Skin epidermis (tissue), 12 donors: ENCODE measurements around the gene CLDN24.

Source experiments
- H3K27ac ChIP-seq, 21 experiments: fragments of 200-600 bp; sonication (generic) in 11 of 21; one replicate each; pipeline ENCODE4 v1.5.0; 2020; ENCODE audit warnings: mild to moderate bottlenecking in 3 of 21, inconsistent platforms in 2 of 21, moderate library complexity in 2 of 21
- H3K4me3 ChIP-seq, 7 experiments: fragments of 200-600 bp; sonication (generic) in 2 of 7; one replicate each; pipeline ENCODE4 v1.5.0; 2020; ENCODE audit warnings: inconsistent platforms in 2 of 7, mild to moderate bottlenecking in 2 of 7, moderate library complexity in 1 of 7

CLDN24 gene

DNA sequence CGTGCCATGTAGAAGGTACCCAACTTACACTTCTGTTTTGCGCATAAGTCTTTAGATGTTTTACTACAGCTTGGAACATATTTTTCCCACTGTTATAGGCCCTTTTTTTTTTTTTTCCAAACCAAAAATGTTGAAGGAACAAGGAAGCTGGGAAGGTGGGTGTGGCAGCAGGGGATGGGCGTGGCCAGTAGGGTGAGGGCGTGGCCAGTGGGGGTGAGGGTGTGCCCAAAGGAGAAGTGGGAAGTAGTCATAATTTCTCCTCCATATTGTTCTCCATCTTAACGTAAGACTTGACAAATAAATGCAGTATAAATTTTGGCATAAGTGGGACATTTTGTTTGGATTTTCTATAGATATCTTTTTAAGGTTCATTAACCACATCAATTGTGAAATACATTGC, 32.5 kb downstream of the CLDN24 start:
- Histone ChIP-seq H3K27ac (no peak overlapping the region), H3K4me3 (no peak overlapping the region)

GRCh38 chr4:183288955-183289354, 33.3 kb downstream of the CLDN24 start:
- H3K4me3 ChIP-seq, result no peak overlapping the region
- no peak overlapping the region for H3K27ac ChIP-seq

DNA sequence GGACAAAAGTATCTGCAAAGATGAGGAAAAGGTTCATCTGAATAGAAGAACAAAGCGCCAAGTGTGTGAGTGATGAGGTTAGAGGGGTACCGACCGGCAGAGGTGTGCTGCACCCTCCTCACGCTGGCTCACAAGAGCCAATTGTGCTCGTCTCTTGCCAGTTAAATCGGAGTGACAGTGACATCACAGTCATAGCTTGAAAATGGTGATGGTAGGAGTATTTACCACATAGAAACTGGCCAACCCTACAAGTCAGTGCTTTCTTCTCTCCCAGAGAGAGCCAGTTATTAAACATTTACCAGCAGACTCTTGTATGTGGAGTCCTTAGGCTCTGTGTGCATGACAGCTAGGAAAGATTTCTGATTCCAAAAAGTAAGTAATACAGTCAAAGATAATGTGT, 34.5 kb downstream of the CLDN24 start:
- Histone ChIP-seq H3K4me3 (no peak overlapping the region), H3K27ac (no peak overlapping the region)

DNA sequence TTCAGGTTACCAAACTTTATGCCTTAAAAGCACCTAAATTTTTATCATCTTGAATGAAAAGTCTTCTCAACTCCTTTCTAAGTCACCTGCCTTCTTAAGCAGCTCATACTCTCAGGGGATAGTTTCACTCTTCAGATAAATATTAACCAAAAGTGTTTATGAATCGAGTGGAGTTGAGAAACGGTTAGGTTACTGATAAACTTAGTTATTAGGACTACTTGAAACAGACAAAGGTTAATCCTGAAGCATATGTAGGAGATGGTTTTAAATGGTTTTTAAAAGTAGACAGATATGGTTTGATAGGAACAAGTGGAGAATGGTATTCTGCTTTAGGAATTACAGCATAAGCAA, 34.9 kb downstream of the CLDN24 start:
- Histone ChIP-seq H3K27ac (no peak overlapping the region), H3K4me3 (no peak overlapping the region)

GRCh38 chr4:183286590-183287308, 35.5 kb downstream of the CLDN24 start:
- no peak overlapping the region for H3K27ac ChIP-seq
- H3K4me3 ChIP-seq, result no peak overlapping the region

- Histone ChIP-seq H3K4me3 (no peak overlapping the region), H3K27ac (no peak overlapping the region)
These were observed 36.3 kb downstream of the CLDN24 start for GRCh38 chr4:183285886-183286285.

DNA sequence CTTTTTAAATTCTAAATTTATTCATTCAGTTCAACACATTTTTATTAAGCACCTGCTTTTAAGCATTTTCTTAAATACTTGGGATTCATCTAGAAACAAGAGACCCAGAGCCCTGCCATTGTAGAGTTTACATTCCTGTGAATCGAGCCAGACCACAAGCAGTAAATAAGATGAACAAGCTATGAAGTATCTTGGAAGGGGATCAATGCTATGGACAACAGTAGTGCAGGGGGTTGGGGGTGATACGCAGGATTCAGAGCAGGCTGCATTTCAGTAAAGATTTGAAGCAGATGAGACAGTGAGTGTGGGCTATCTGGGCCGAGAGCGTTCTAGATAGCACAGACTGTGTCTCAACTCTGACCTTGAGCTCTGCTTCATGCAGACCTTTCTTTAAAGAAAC, 37.3 kb downstream of the CLDN24 start:
- Histone ChIP-seq H3K27ac (no peak overlapping the region), H3K4me3 (no peak overlapping the region)

DNA sequence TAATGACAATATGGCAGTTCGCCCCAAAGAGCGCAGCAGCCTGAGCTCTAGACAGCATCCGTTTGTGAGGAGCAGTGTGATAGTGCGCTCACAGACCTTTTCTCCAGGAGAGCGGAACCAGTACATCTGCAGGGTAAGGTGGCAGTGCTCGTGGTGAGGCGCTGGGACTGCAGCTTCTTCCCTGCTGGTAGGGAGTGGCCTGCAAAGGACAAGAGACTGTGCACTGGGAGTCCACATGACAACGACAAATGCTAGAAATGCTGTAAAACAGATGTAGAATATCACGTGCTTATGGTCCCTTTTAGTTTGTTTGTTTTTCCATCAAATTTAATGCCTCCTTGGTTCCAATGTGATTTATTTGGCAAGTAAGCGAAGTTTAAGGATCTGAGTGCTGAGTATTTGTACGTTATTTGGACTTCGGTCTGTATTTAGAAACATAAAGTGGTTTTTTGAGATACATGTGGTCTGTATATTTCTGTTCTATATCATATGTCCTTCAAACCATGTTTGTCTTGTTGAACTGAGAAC, 37.9 kb downstream of the CLDN24 start:
- Histone ChIP-seq H3K4me3 (no peak overlapping the region), H3K27ac (no peak overlapping the region)

DNA sequence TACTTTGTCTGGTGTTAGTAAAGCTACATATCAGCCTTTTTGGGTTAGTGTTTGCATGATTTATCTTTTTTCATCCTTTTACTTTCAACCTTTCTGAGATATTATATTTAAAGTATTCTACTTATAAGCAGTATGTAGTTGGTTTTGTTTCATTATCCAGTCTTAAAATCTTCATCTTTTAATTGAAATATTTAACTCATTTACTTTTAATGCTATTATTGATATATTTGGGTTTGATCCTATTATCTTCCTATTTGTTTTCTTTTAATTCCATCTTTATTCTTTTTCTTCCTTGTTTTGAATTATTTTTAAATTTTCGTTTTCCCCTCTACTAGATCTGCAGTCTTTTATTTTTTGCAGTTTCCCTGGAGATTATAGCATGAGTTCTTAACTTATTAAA, 46.1 kb downstream of the CLDN24 start:
- Histone ChIP-seq H3K4me3 (no peak overlapping the region), H3K27ac (no peak overlapping the region)

DNA sequence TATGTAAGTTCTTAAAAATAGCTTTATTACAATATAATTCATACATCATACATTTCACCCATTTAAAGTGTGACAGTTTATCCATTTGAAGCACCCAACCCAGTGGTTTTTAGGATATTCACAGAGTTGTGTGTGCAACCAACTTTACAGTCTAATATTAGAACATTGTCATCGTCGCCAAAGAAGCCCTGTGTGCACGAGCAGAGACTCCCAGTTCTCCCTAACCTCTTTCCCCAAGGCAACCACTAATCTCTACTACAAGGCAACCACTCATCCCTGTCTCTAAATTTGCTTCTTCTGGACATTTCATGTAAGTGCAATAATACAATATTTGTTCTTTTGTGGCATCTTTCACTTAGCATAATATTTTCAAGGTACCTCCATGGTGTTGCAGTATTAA, 49.8 kb downstream of the CLDN24 start:
- Histone ChIP-seq H3K4me3 (no peak overlapping the region), H3K27ac (no peak overlapping the region)
